Measurements from ENCODE around the gene NPEPL1. TPM values are rescaled to one million over a fixed set of nuclear protein-coding genes. Genes with fewer than 3 reads are reported as not detected.

Gene NPEPL1
- total and polyA plus RNA-seq, 2 of the 8 experiments (the other 6 are each of a cell fraction or from before 2014, with no cell fraction given): 12.4 to 26.8 TPM

DNA sequence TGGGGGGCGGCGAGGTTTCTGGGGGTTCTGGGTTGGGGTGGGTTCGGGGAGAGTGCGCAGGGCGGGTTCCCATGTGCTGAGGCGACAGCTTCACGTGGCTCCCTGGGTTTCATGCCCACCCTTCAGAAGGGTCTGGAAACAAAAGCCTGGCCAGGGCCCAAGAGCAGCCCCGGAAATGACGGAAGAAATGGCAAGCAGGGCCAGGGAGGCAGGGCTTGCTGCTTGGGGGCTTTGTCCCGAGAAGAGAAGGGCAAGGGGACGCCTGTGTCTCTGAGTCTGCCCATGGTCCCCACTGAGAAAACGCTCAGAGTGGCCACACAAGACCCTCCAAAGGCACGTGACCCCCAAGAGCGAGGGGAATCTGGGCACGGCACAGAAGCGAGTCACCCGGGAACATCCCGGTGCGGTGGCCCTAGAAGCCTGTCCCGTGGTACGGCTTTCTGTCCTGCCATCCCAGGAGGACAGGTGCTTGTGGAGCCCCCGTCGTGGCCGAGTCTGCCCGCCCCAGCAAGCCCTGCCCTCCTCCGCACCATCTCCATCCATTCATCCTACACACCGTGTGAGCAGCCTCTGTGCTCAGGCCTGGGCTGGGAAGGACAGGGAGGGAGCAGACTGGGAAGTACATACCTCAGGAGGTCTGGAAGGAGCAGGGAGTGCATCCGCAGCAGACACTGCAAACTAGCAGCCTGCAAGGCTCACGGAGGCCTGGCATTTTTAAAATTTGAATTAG, 9.0 kb downstream of the NPEPL1 start:
- H3K56ac ChIP-seq (replicated peaks; ENCODE audit: insufficient read length, low read depth, low read length): no peak overlapping the region
- 92% methylated on average over 20 of the region's 29 CpGs; no CpG with 5 or more reads in 1 of the 2 experiments for WGBS, 2 experiments (ENCODE audit: extremely low coverage in 1 of 2, insufficient coverage in 1 of 2, insufficient read length in 1 of 2, insufficient replicate concordance in 2 of 2, low coverage in 1 of 2, low lambda C conversion rate in 2 of 2, missing lambda C conversion rate in 1 of 2)
- peaks cover 13 to 52% (median 23%) of the 10 kb centered on the region in 4 experiments for H3K36me3 ChIP-seq (ENCODE audit: control insufficient read depth in 2 of 4, insufficient read depth in 4 of 4, low read length in 3 of 4)
- TF ChIP-seq GABPA (IDR thresholded peaks at IDR 0.05; ENCODE audit: borderline replicate concordance, insufficient read depth, low read length) (no peak), MAFK (IDR thresholded peaks at IDR 0.05; ENCODE audit: low read depth, low read length) (no peak)

More for the DNA sequence above, 9.0 kb downstream of the NPEPL1 start:
- no peak overlapping the region for H3K4ac ChIP-seq (replicated peaks; ENCODE audit: insufficient read length, low read depth, low read length)
- H3K9me3 ChIP-seq (ENCODE audit: insufficient read depth in 2 of 2, low read depth in 1 of 2, low read length in 1 of 2): peaks cover 0 to 3% of the 10 kb centered on the region in 2 experiments; a peak in 1 of 4 replicates
- H3K23ac ChIP-seq (ENCODE audit: insufficient read length): no peak overlapping the region
- no peak overlapping the region for H2BK120ac ChIP-seq (replicated peaks; ENCODE audit: low read depth, low read length)
- no peak overlapping the region for H4K5ac ChIP-seq (ENCODE audit: insufficient read length, low read depth, low read length)
- H3K23me2 ChIP-seq (ENCODE audit: low read depth, low read length): no peaks in the 10 kb centered on the region
- no peak overlapping the region; the same call in 1 of the 2 replicates for H3K27ac ChIP-seq (ENCODE audit: low read depth, low read length)
- no peak for FAIRE-seq
- no peak overlapping the region; the same call in 1 of the 2 replicates for H4K8ac ChIP-seq (ENCODE audit: extremely low read depth, insufficient read depth, low read length)
- no peak for DNase-seq (ENCODE audit: low read depth in 1 of 2, low spot score in 2 of 2)
- no peaks in the 10 kb centered on the region for H3K27me3 ChIP-seq (replicated peaks in 1 of 4; ENCODE audit: control insufficient read depth in 3 of 4, extremely low read depth in 1 of 4, insufficient read depth in 3 of 4, low read length in 3 of 4)
- ChIA-PET CTCF (ENCODE audit: partially characterized antibody) (interaction anchor here (1.2 kb wide), 1 partner anchor 41 kb away, joined by 3 read pairs; no protein-coding TSS in a partner anchor), POLR2A (ENCODE audit: partially characterized antibody) (interaction anchor here (0.6 to 16.8 kb wide), 10 partner anchors 9 to 506 kb away, joined by 3 to 188 read pairs (median 4); partner anchors contain the start of gene STX16)
- H4K20me1 ChIP-seq (replicated peaks in 1 of 2; ENCODE audit: control insufficient read depth in 1 of 2, insufficient read depth in 2 of 2, low read length in 2 of 2): peaks cover under 1 to 2% of the 10 kb centered on the region in 2 experiments
- H2BK5ac ChIP-seq (ENCODE audit: low read depth, low read length): peak overlapping the region; percentile 1; the same call in 1 of the 2 replicates
- no peak overlapping the region for H4K91ac ChIP-seq (replicated peaks; ENCODE audit: insufficient read length, low read length)
- H2AFZ ChIP-seq (ENCODE audit: low read length): no peak overlapping the region
- no peak overlapping the region for H3K4me3 ChIP-seq (ENCODE audit: extremely low read depth in 1 of 4, insufficient read depth in 2 of 4, low read depth in 3 of 4, low read length in 4 of 4)
- H3K79me2 ChIP-seq (ENCODE audit: control insufficient read depth in 1 of 2, insufficient read depth in 2 of 2, low read length in 2 of 2): no peaks in the 10 kb centered on the region
- H3K4me2 ChIP-seq (ENCODE audit: insufficient read depth in 1 of 2, low read depth in 2 of 2, low read length in 2 of 2): no peak overlapping the region
- no peak overlapping the region for H3K14ac ChIP-seq (ENCODE audit: insufficient read length)
- H2BK20ac ChIP-seq (ENCODE audit: low read length): no peak overlapping the region
- no peak overlapping the region for H3K18ac ChIP-seq (ENCODE audit: extremely low read depth, low read length)
- H2AK5ac ChIP-seq (ENCODE audit: low read depth, low read length): no peak overlapping the region
- no peak overlapping the region for H2BK15ac ChIP-seq (ENCODE audit: low read length)
- peaks cover 0 to 4% (median 1%) of the 10 kb centered on the region in 4 experiments; a peak in 1 of 7 replicates for H3K4me1 ChIP-seq (replicated peaks in 1 of 4; ENCODE audit: control insufficient read depth in 3 of 4, insufficient read depth in 4 of 4, low read length in 3 of 4)
- no peak overlapping the region for H3K9ac ChIP-seq (replicated peaks in 1 of 4; ENCODE audit: extremely low read depth in 1 of 4, low read depth in 3 of 4, low read length in 3 of 4)
- H2BK12ac ChIP-seq (ENCODE audit: low read depth, low read length): no peak overlapping the region
- H3K79me1 ChIP-seq (ENCODE audit: low read depth, low read length): no peaks in the 10 kb centered on the region

Measured in H1 (cell line).